Neuronal stem cell (in vitro differentiated cells): ENCODE measurements around the gene ST7.
A peak's percentile ranks its signal among the peaks of the same experiment; 100 is the strongest.

Source experiments
- DNase-seq: peaks from one replicate; pipeline ENCODE4 v3.0.0-alpha.2; 2013; ENCODE audit warnings: low spot score
- H2AFZ ChIP-seq: one replicate; pipeline ENCODE4 v1.6.1; 2013; ENCODE audit warnings: mild to moderate bottlenecking, low read length, inconsistent platforms
- H2AK5ac ChIP-seq: 2 replicates; pipeline ENCODE4 v1.6.1; 2013; ENCODE audit warnings: low read depth, mild to moderate bottlenecking, inconsistent platforms, low read length, moderate library complexity, mixed read lengths
- H2BK120ac ChIP-seq: 2 replicates; pipeline ENCODE4 v1.6.1; 2013; ENCODE audit warnings: low read depth, mild to moderate bottlenecking, inconsistent platforms, low read length, moderate library complexity, mixed read lengths
- H2BK12ac ChIP-seq: one replicate; pipeline ENCODE4 v1.6.1; 2013; ENCODE audit warnings: low read length, inconsistent platforms
- H2BK15ac ChIP-seq: 2 replicates; pipeline ENCODE4 v1.6.1; 2013; ENCODE audit warnings: mild to moderate bottlenecking, low read length, inconsistent platforms, mixed read lengths
- H2BK5ac ChIP-seq: one replicate; pipeline ENCODE4 v1.6.1; 2013; ENCODE audit warnings: inconsistent platforms, mild to moderate bottlenecking, low read length, moderate library complexity
- H3K14ac ChIP-seq: one replicate; pipeline ENCODE4 v1.6.1; 2013; ENCODE audit warnings: low read length, inconsistent platforms
- H3K18ac ChIP-seq: 2 replicates; pipeline ENCODE4 v1.6.1; 2013; ENCODE audit warnings: low read length, inconsistent platforms
- H3K23ac ChIP-seq: 2 replicates; pipeline ENCODE4 v1.6.1; 2013; ENCODE audit warnings: low read depth, mild to moderate bottlenecking, mixed read lengths, low read length, inconsistent platforms; ENCODE audit not compliant: poor library complexity
- H3K27ac ChIP-seq: replicated peaks from 3 replicates; pipeline ENCODE4 v1.5.1; 2013; ENCODE audit warnings: low read length, inconsistent platforms
- H3K27me3 ChIP-seq, 3 experiments: 2 replicates each; pipeline ENCODE4 v1.6.1; 2013; ENCODE audit warnings: low read length in 3 of 3, mild to moderate bottlenecking in 2 of 3, inconsistent platforms in 1 of 3, low read depth in 1 of 3, mixed read lengths in 1 of 3, moderate library complexity in 1 of 3; ENCODE audit not compliant: control insufficient read depth in 3 of 3, insufficient read depth in 3 of 3
- H3K36me3 ChIP-seq, 2 donors: replicated peaks in 1 of 2; 2 replicates each; pipeline ENCODE4 v1.6.1; 2013; ENCODE audit warnings: low read length in 2 of 2; ENCODE audit not compliant: control insufficient read depth in 2 of 2, insufficient read depth in 2 of 2
- H3K4ac ChIP-seq: 2 replicates; pipeline ENCODE4 v1.6.1; 2013; ENCODE audit warnings: inconsistent platforms, mild to moderate bottlenecking, low read length, moderate library complexity
- H3K4me1 ChIP-seq, 2 donors: 1 replicate in 1 of 2; 2 replicates in 1 of 2; pipeline ENCODE4 v1.6.1; 2013; ENCODE audit warnings: low read length in 2 of 2, low read depth in 1 of 2; ENCODE audit not compliant: control insufficient read depth in 2 of 2, insufficient read depth in 1 of 2
- H3K4me2 ChIP-seq: one replicate; pipeline ENCODE4 v1.6.1; 2013; ENCODE audit warnings: mild to moderate bottlenecking, low read length, inconsistent platforms; ENCODE audit not compliant: insufficient read depth, poor library complexity, severe bottlenecking
- H3K4me3 ChIP-seq, 2 donors: 2 replicates each; pipeline ENCODE4 v1.5.1; 2013; ENCODE audit warnings: low read length in 2 of 2, mild to moderate bottlenecking in 2 of 2, inconsistent platforms in 1 of 2, moderate library complexity in 1 of 2
- H3K79me1 ChIP-seq: one replicate; pipeline ENCODE4 v1.6.1; 2013; ENCODE audit warnings: low read depth, mild to moderate bottlenecking, inconsistent platforms, low read length, moderate library complexity
- H3K9ac ChIP-seq: one replicate; pipeline ENCODE4 v1.6.1; 2013; ENCODE audit warnings: mild to moderate bottlenecking, low read depth, low read length, inconsistent platforms; ENCODE audit not compliant: poor library complexity
- H3K9me3 ChIP-seq, 2 donors: replicated peaks in 1 of 2; 2 replicates each; pipeline versions ENCODE3 to v1.6.1; 2013; ENCODE audit warnings: low read length in 2 of 2, mild to moderate bottlenecking in 2 of 2, inconsistent platforms in 1 of 2, low read depth in 1 of 2, mixed read lengths in 1 of 2, moderate library complexity in 1 of 2; ENCODE audit not compliant: control insufficient read depth in 2 of 2, insufficient read depth in 1 of 2
- H4K8ac ChIP-seq: one replicate; pipeline ENCODE4 v1.6.1; 2013; ENCODE audit warnings: low read depth, mild to moderate bottlenecking, inconsistent platforms, low read length, moderate library complexity
- H4K91ac ChIP-seq: one replicate; pipeline ENCODE4 v1.6.1; 2013; ENCODE audit warnings: low read length, low read depth, mild to moderate bottlenecking, inconsistent platforms; ENCODE audit not compliant: poor library complexity
- WGBS, 2 donors: extraction: QIAGEN DNeasy Blood & Tissue Kit; methylation state at CpG; one replicate each; pipeline ENCODE4 v1.1.7; 2013; ENCODE audit warnings: missing lambda C conversion rate in 2 of 2, mixed read lengths in 1 of 2; ENCODE audit not compliant: insufficient read length in 2 of 2, insufficient replicate concordance in 1 of 2; ENCODE audit errors: extremely low coverage in 2 of 2; 5-methylcytosine and 5-hydroxymethylcytosine counted together

Gene ST7

GRCh38 chr7:117231047-117231359, 277.7 kb downstream of the ST7 start:
- Histone ChIP-seq H2AFZ (no peak overlapping the region), H2BK120ac (no peak overlapping the region), H3K79me1 (no peaks in the 10 kb centered on the region), H3K14ac (no peak overlapping the region), H3K4ac (no peak overlapping the region), H3K4me3 (no peak overlapping the region), H3K4me2 (no peak overlapping the region), H3K23ac (no peak overlapping the region), H3K27ac (no peak overlapping the region), H3K27me3 (no peaks in the 10 kb centered on the region), H2BK15ac (no peak overlapping the region), H2BK12ac (no peak overlapping the region), H2AK5ac (no peak overlapping the region), H3K18ac (no peak overlapping the region), H3K36me3 (peaks cover 0 to 11% of the 10 kb centered on the region in 2 donors), H4K91ac (no peak overlapping the region), H3K9me3 (no peaks in the 10 kb centered on the region), H4K8ac (no peak overlapping the region), H2BK5ac (no peak overlapping the region), H3K9ac (no peak overlapping the region), H3K4me1 (no peaks in the 10 kb centered on the region)
- WGBS, 2 donors, result no CpG with 5 or more reads among the region's 3 CpGs
- DNase-seq, result no peak

GRCh38 chr7:117237646-117238045, 284.3 kb downstream of the ST7 start:
- Histone ChIP-seq H3K4ac (no peak overlapping the region), H3K27me3 (no peaks in the 10 kb centered on the region), H3K27ac (no peak overlapping the region), H3K36me3 (no peaks in the 10 kb centered on the region), H3K4me2 (no peak overlapping the region), H2BK12ac (no peak overlapping the region), H2BK15ac (no peak overlapping the region), H4K91ac (no peak overlapping the region), H3K23ac (no peak overlapping the region), H2BK5ac (no peak overlapping the region), H3K9ac (no peak overlapping the region), H3K4me1 (no peaks in the 10 kb centered on the region), H2BK120ac (no peak overlapping the region), H4K8ac (no peak overlapping the region), H3K14ac (no peak overlapping the region), H3K79me1 (no peaks in the 10 kb centered on the region), H3K4me3 (no peak overlapping the region), H2AFZ (no peak overlapping the region), H3K18ac (no peak overlapping the region), H3K9me3 (peaks cover 0 to 2% of the 10 kb centered on the region in 2 donors), H2AK5ac (no peak overlapping the region)
- DNase-seq, result no peak
- no CpG with 5 or more reads among the region's 5 CpGs for WGBS, 2 donors

GRCh38 chr7:117238472-117238871, 285.2 kb downstream of the ST7 start:
- H2BK120ac ChIP-seq, result no peak overlapping the region
- no peak overlapping the region for H3K4ac ChIP-seq
- no peak overlapping the region for H2AFZ ChIP-seq
- H4K8ac ChIP-seq, result peak overlapping the region; percentile 4
- no CpG with 5 or more reads among the region's 7 CpGs for WGBS, 2 donors
- no peaks in the 10 kb centered on the region for H3K27me3 ChIP-seq
- H3K27ac ChIP-seq, result no peak overlapping the region
- H2BK5ac ChIP-seq, result no peak overlapping the region
- H3K14ac ChIP-seq, result peak overlapping the region; percentile 14
- H3K23ac ChIP-seq, result no peak overlapping the region
- peaks cover 0 to 2% of the 10 kb centered on the region in 2 donors for H3K9me3 ChIP-seq
- no peak overlapping the region for H3K9ac ChIP-seq
- no peak overlapping the region for H2AK5ac ChIP-seq
- no peak overlapping the region for H3K4me2 ChIP-seq
- no peaks in the 10 kb centered on the region for H3K4me1 ChIP-seq
- H3K79me1 ChIP-seq, result no peaks in the 10 kb centered on the region
- no peak overlapping the region for H3K4me3 ChIP-seq
- no peak overlapping the region for H4K91ac ChIP-seq
- no peak overlapping the region for H2BK15ac ChIP-seq
- DNase-seq, result no peak
- peak overlapping the region; percentile 66 for H2BK12ac ChIP-seq
- H3K18ac ChIP-seq, result peak overlapping the region; percentile 27
- H3K36me3 ChIP-seq, result no peaks in the 10 kb centered on the region

GRCh38 chr7:117238937-117239336, 285.6 kb downstream of the ST7 start:
- no peak overlapping the region for H2BK12ac ChIP-seq
- no peak overlapping the region for H4K91ac ChIP-seq
- H3K4ac ChIP-seq, result no peak overlapping the region
- no peaks in the 10 kb centered on the region for H3K79me1 ChIP-seq
- H3K36me3 ChIP-seq, result no peaks in the 10 kb centered on the region
- WGBS, 2 donors, result no CpG with 5 or more reads among the region's 7 CpGs
- no peak overlapping the region for H4K8ac ChIP-seq
- no peak overlapping the region for H3K4me3 ChIP-seq
- H3K18ac ChIP-seq, result no peak overlapping the region
- H3K27me3 ChIP-seq, result no peaks in the 10 kb centered on the region
- no peak for DNase-seq
- H3K9ac ChIP-seq, result no peak overlapping the region
- no peak overlapping the region for H2BK120ac ChIP-seq
- no peaks in the 10 kb centered on the region for H3K4me1 ChIP-seq
- H2AFZ ChIP-seq, result no peak overlapping the region
- no peak overlapping the region for H2AK5ac ChIP-seq
- H3K4me2 ChIP-seq, result no peak overlapping the region
- no peak overlapping the region for H2BK5ac ChIP-seq
- no peak overlapping the region for H3K23ac ChIP-seq
- no peak overlapping the region for H3K14ac ChIP-seq
- no peak overlapping the region for H3K27ac ChIP-seq
- H3K9me3 ChIP-seq, result peaks cover 0 to 2% of the 10 kb centered on the region in 2 donors
- H2BK15ac ChIP-seq, result no peak overlapping the region
